Measurements from ENCODE around the gene TTN.
"Not testable (repeated sequence)": the region's sequence is repeated elsewhere in the genome, so short reads cannot be mapped to it uniquely, and the experiment has no call there.

TTN gene

GRCh38 chr2:178681081-178681480 lies 126.1 kb downstream of the TTN start:
- no peak for DNase-seq
- Histone ChIP-seq H3K36me3 (ENCODE audit: control insufficient read depth in 4 of 4, insufficient read depth in 4 of 4, low read length in 3 of 4) (peaks cover 0 to 6% (median 0%) of the 10 kb centered on the region in 4 experiments), H3K4me1 (ENCODE audit: control extremely low read depth in 1 of 4, control insufficient read depth in 4 of 4, insufficient read depth in 4 of 4, low read length in 3 of 4) (no peaks in the 10 kb centered on the region), H3K9me3 (ENCODE audit: control extremely low read depth in 1 of 5, control insufficient read depth in 4 of 5, insufficient read depth in 2 of 5, low read depth in 1 of 5, low read length in 4 of 5) (peaks cover 0 to 3% (median 0%) of the 10 kb centered on the region in 5 experiments), H3K27ac (ENCODE audit: insufficient read depth in 1 of 2, low read depth in 1 of 2, low read length in 2 of 2, poor library complexity in 1 of 2, severe bottlenecking in 2 of 2) (no peak overlapping the region), H3K27me3 (replicated peaks in 2 of 5; ENCODE audit: control insufficient read depth in 4 of 5, insufficient read depth in 5 of 5, low read length in 4 of 5) (no peaks in the 10 kb centered on the region), H3K4me3 (ENCODE audit: control insufficient read depth in 1 of 7, extremely low read depth in 1 of 7, insufficient read depth in 4 of 7, low read depth in 2 of 7, low read length in 6 of 7) (no peak overlapping the region)
- CTCF ChIA-PET: no interaction called here
- POLR2A ChIA-PET: no interaction called here
- no CpG with 5 or more reads among the region's 4 CpGs for WGBS (ENCODE audit: insufficient coverage)

- CTCF ChIA-PET: no interaction called here
These were observed 127.3 kb downstream of the TTN start for GRCh38 chr2:178679891-178680290.

GRCh38 chr2:178677599-178677998 lies 129.6 kb downstream of the TTN start:
- CTCF ChIA-PET: no interaction called here
- H3K9me3 ChIP-seq (ENCODE audit: control extremely low read depth in 1 of 5, control insufficient read depth in 4 of 5, insufficient read depth in 2 of 5, low read depth in 1 of 5, low read length in 4 of 5): peaks cover 0 to 3% (median 0%) of the 10 kb centered on the region in 5 experiments
- H3K27me3 ChIP-seq (replicated peaks in 2 of 5; ENCODE audit: control insufficient read depth in 4 of 5, insufficient read depth in 5 of 5, low read length in 4 of 5): no peaks in the 10 kb centered on the region
- peak in 1 of 3 donors; percentile 1 for DNase-seq
- POLR2A ChIA-PET: no interaction called here
- no peak overlapping the region for H3K27ac ChIP-seq (ENCODE audit: insufficient read depth in 1 of 2, low read depth in 1 of 2, low read length in 2 of 2, poor library complexity in 1 of 2, severe bottlenecking in 2 of 2)
- WGBS (ENCODE audit: insufficient coverage): 0% methylated on average over 1 of the region's 2 CpGs
- H3K4me1 ChIP-seq (ENCODE audit: control extremely low read depth in 1 of 4, control insufficient read depth in 4 of 4, insufficient read depth in 4 of 4, low read length in 3 of 4): no peaks in the 10 kb centered on the region
- no peak overlapping the region for H3K4me3 ChIP-seq (ENCODE audit: control insufficient read depth in 1 of 7, extremely low read depth in 1 of 7, insufficient read depth in 4 of 7, low read depth in 2 of 7, low read length in 6 of 7)
- H3K36me3 ChIP-seq (ENCODE audit: control insufficient read depth in 4 of 4, insufficient read depth in 4 of 4, low read length in 3 of 4): peaks cover 0 to 2% (median 0%) of the 10 kb centered on the region in 4 experiments

More at GRCh38 chr2:178679891-178680290, 127.3 kb downstream of the TTN start:
- Histone ChIP-seq H3K4me1 (ENCODE audit: control extremely low read depth in 1 of 4, control insufficient read depth in 4 of 4, insufficient read depth in 4 of 4, low read length in 3 of 4) (no peaks in the 10 kb centered on the region), H3K27me3 (replicated peaks in 2 of 5; ENCODE audit: control insufficient read depth in 4 of 5, insufficient read depth in 5 of 5, low read length in 4 of 5) (no peaks in the 10 kb centered on the region), H3K4me3 (ENCODE audit: control insufficient read depth in 1 of 7, extremely low read depth in 1 of 7, insufficient read depth in 4 of 7, low read depth in 2 of 7, low read length in 6 of 7) (no peak overlapping the region), H3K36me3 (ENCODE audit: control insufficient read depth in 4 of 4, insufficient read depth in 4 of 4, low read length in 3 of 4) (peaks cover 0 to 6% (median 0%) of the 10 kb centered on the region in 4 experiments), H3K9me3 (ENCODE audit: control extremely low read depth in 1 of 5, control insufficient read depth in 4 of 5, insufficient read depth in 2 of 5, low read depth in 1 of 5, low read length in 4 of 5) (peaks cover 0 to 3% (median 0%) of the 10 kb centered on the region in 5 experiments), H3K27ac (ENCODE audit: insufficient read depth in 1 of 2, low read depth in 1 of 2, low read length in 2 of 2, poor library complexity in 1 of 2, severe bottlenecking in 2 of 2) (no peak overlapping the region)
- no peak for DNase-seq
- WGBS (ENCODE audit: insufficient coverage): no CpG with 5 or more reads among the region's 1 CpG
- POLR2A ChIA-PET: no interaction called here

GRCh38 chr2:178676046-178676445 lies 131.2 kb downstream of the TTN start:
- ChIA-PET CTCF (no interaction called here), POLR2A (no interaction called here)
- Histone ChIP-seq H3K27me3 (replicated peaks in 2 of 5; ENCODE audit: control insufficient read depth in 4 of 5, insufficient read depth in 5 of 5, low read length in 4 of 5) (no peaks in the 10 kb centered on the region), H3K9me3 (ENCODE audit: control extremely low read depth in 1 of 5, control insufficient read depth in 4 of 5, insufficient read depth in 2 of 5, low read depth in 1 of 5, low read length in 4 of 5) (peaks cover 0 to 3% (median 0%) of the 10 kb centered on the region in 5 experiments), H3K4me3 (ENCODE audit: control insufficient read depth in 1 of 7, extremely low read depth in 1 of 7, insufficient read depth in 4 of 7, low read depth in 2 of 7, low read length in 6 of 7) (no peak overlapping the region), H3K27ac (ENCODE audit: insufficient read depth in 1 of 2, low read depth in 1 of 2, low read length in 2 of 2, poor library complexity in 1 of 2, severe bottlenecking in 2 of 2) (no peak overlapping the region), H3K36me3 (ENCODE audit: control insufficient read depth in 4 of 4, insufficient read depth in 4 of 4, low read length in 3 of 4) (peaks cover 0 to 2% (median 0%) of the 10 kb centered on the region in 4 experiments), H3K4me1 (ENCODE audit: control extremely low read depth in 1 of 4, control insufficient read depth in 4 of 4, insufficient read depth in 4 of 4, low read length in 3 of 4) (no peaks in the 10 kb centered on the region)
- DNase-seq: no peak
- 100% methylated on average over 1 of the region's 5 CpGs for WGBS (ENCODE audit: insufficient coverage)

GRCh38 chr2:178674122-178674521 lies 133.1 kb downstream of the TTN start:
- ChIA-PET CTCF (no interaction called here), POLR2A (no interaction called here)
- Histone ChIP-seq H3K9me3 (ENCODE audit: control extremely low read depth in 1 of 5, control insufficient read depth in 4 of 5, insufficient read depth in 2 of 5, low read depth in 1 of 5, low read length in 4 of 5) (peaks cover 0 to 3% (median 0%) of the 10 kb centered on the region in 5 experiments), H3K36me3 (ENCODE audit: control insufficient read depth in 4 of 4, insufficient read depth in 4 of 4, low read length in 3 of 4) (no peaks in the 10 kb centered on the region), H3K27ac (ENCODE audit: insufficient read depth in 1 of 2, low read depth in 1 of 2, low read length in 2 of 2, poor library complexity in 1 of 2, severe bottlenecking in 2 of 2) (no peak overlapping the region), H3K4me3 (ENCODE audit: control insufficient read depth in 1 of 7, extremely low read depth in 1 of 7, insufficient read depth in 4 of 7, low read depth in 2 of 7, low read length in 6 of 7) (no peak overlapping the region), H3K4me1 (ENCODE audit: control extremely low read depth in 1 of 4, control insufficient read depth in 4 of 4, insufficient read depth in 4 of 4, low read length in 3 of 4) (no peaks in the 10 kb centered on the region), H3K27me3 (replicated peaks in 2 of 5; ENCODE audit: control insufficient read depth in 4 of 5, insufficient read depth in 5 of 5, low read length in 4 of 5) (no peaks in the 10 kb centered on the region)
- DNase-seq: no peak
- WGBS (ENCODE audit: insufficient coverage): no CpG with 5 or more reads among the region's 4 CpGs

- no peak for DNase-seq
- no peak overlapping the region for H3K27ac ChIP-seq (ENCODE audit: insufficient read depth in 1 of 2, low read depth in 1 of 2, low read length in 2 of 2, poor library complexity in 1 of 2, severe bottlenecking in 2 of 2)
- H3K36me3 ChIP-seq (ENCODE audit: control insufficient read depth in 4 of 4, insufficient read depth in 4 of 4, low read length in 3 of 4): no peaks in the 10 kb centered on the region
- POLR2A ChIA-PET: no interaction called here
- H3K27me3 ChIP-seq (replicated peaks in 2 of 5; ENCODE audit: control insufficient read depth in 4 of 5, insufficient read depth in 5 of 5, low read length in 4 of 5): no peaks in the 10 kb centered on the region
- H3K9me3 ChIP-seq (ENCODE audit: control extremely low read depth in 1 of 5, control insufficient read depth in 4 of 5, insufficient read depth in 2 of 5, low read depth in 1 of 5, low read length in 4 of 5): no peaks in the 10 kb centered on the region
- CTCF ChIA-PET: no interaction called here
- H3K4me3 ChIP-seq (ENCODE audit: control insufficient read depth in 1 of 7, extremely low read depth in 1 of 7, insufficient read depth in 4 of 7, low read depth in 2 of 7, low read length in 6 of 7): no peak overlapping the region
- H3K4me1 ChIP-seq (ENCODE audit: control extremely low read depth in 1 of 4, control insufficient read depth in 4 of 4, insufficient read depth in 4 of 4, low read length in 3 of 4): no peaks in the 10 kb centered on the region
These were observed 140.8 kb downstream of the TTN start for GRCh38 chr2:178666458-178666857.

- WGBS (ENCODE audit: insufficient coverage): no CpG with 5 or more reads among the region's 8 CpGs
- H3K9me3 ChIP-seq (ENCODE audit: control extremely low read depth in 1 of 5, control insufficient read depth in 4 of 5, insufficient read depth in 2 of 5, low read depth in 1 of 5, low read length in 4 of 5); H3K4me1 ChIP-seq (ENCODE audit: control extremely low read depth in 1 of 4, control insufficient read depth in 4 of 4, insufficient read depth in 4 of 4, low read length in 3 of 4); H3K4me3 ChIP-seq (ENCODE audit: control insufficient read depth in 1 of 7, extremely low read depth in 1 of 7, insufficient read depth in 4 of 7, low read depth in 2 of 7, low read length in 6 of 7); H3K27me3 ChIP-seq (replicated peaks in 2 of 5; ENCODE audit: control insufficient read depth in 4 of 5, insufficient read depth in 5 of 5, low read length in 4 of 5); H3K27ac ChIP-seq (ENCODE audit: insufficient read depth in 1 of 2, low read depth in 1 of 2, low read length in 2 of 2, poor library complexity in 1 of 2, severe bottlenecking in 2 of 2); H3K36me3 ChIP-seq (ENCODE audit: control insufficient read depth in 4 of 4, insufficient read depth in 4 of 4, low read length in 3 of 4); DNase-seq; POLR2A ChIA-PET; CTCF ChIA-PET: not testable (repeated sequence)
These were observed 148.7 kb downstream of the TTN start for GRCh38 chr2:178658480-178658879.
